Umbilical cord (tissue), 2 donors: ENCODE data around the gene STXBP6. TPM values are rescaled to one million over a fixed set of nuclear protein-coding genes. Genes with fewer than 3 reads are reported as not detected.
"Not testable (repeated sequence)": the region's sequence is repeated elsewhere in the genome, so short reads cannot be mapped to it uniquely, and the experiment has no call there.

ENCODE experiments used
- DNase-seq: peaks from one replicate; pipeline ENCODE4 v3.0.0-alpha.2; 2015; ENCODE audit warnings: low spot score
- total RNA-seq: library from RNA; depleted of rRNA; stranded (reverse); fragments of >200 nt; gene quantifications from one replicate; pipeline ENCODE4 v1.2.3, GENCODE V29; 2014; ENCODE audit warnings: low replicate concordance; ENCODE audit not compliant: insufficient read depth

STXBP6 gene
- total RNA-seq, 1 donor from 2014 or later: 78.7 TPM

- not testable (repeated sequence) for DNase-seq
Observed at GRCh38 chr14:24803426-24803825, 246.5 kb downstream of the STXBP6 start.

GRCh38 chr14:24802236-24802635 lies 247.7 kb downstream of the STXBP6 start:
- no peak for DNase-seq

GRCh38 chr14:24801024-24801423 lies 248.9 kb downstream of the STXBP6 start:
- no peak for DNase-seq

GRCh38 chr14:24798911-24799462 lies 251.0 kb downstream of the STXBP6 start:
- no peak for DNase-seq

- DNase-seq: no peak
Observed at GRCh38 chr14:24795406-24795805, 254.5 kb downstream of the STXBP6 start.

- DNase-seq: no peak
Observed at GRCh38 chr14:24794644-24795305, 255.2 kb downstream of the STXBP6 start.

- no peak for DNase-seq
Observed at GRCh38 chr14:24790196-24790595, 259.8 kb downstream of the STXBP6 start.

GRCh38 chr14:24789378-24789884 lies 260.5 kb downstream of the STXBP6 start:
- peak; percentile 74 for DNase-seq

GRCh38 chr14:24785698-24786097 lies 264.2 kb downstream of the STXBP6 start:
- no peak for DNase-seq

- DNase-seq: no peak
Observed at GRCh38 chr14:24784981-24785380, 265.0 kb downstream of the STXBP6 start.

GRCh38 chr14:24783791-24784190 lies 266.2 kb downstream of the STXBP6 start:
- no peak for DNase-seq

- DNase-seq: no peak
Observed at GRCh38 chr14:24780281-24780680, 269.7 kb downstream of the STXBP6 start.

GRCh38 chr14:24777678-24778077 lies 272.3 kb downstream of the STXBP6 start:
- DNase-seq: no peak

- DNase-seq: no peak
Observed at GRCh38 chr14:24775950-24776349, 274.0 kb downstream of the STXBP6 start.

GRCh38 chr14:24774187-24774915 lies 275.6 kb downstream of the STXBP6 start:
- peak; percentile 75 for DNase-seq

GRCh38 chr14:24773564-24773963 lies 276.4 kb downstream of the STXBP6 start:
- not testable (repeated sequence) for DNase-seq

GRCh38 chr14:24766434-24766833 lies 283.5 kb downstream of the STXBP6 start:
- DNase-seq: no peak

- no peak for DNase-seq
Observed at GRCh38 chr14:24761141-24761540, 288.8 kb downstream of the STXBP6 start.
